Breast epithelium (tissue), 4 donors: ENCODE data around the gene EPS8L3. TPM values are rescaled to one million over a fixed set of nuclear protein-coding genes. Genes with fewer than 3 reads are reported as not detected.
A peak's percentile ranks its signal among the peaks of the same experiment; 100 is the strongest.

ENCODE experiments used
- DNase-seq, 2 donors: peaks; one replicate each; pipeline ENCODE4 v3.0.0-alpha.2; 2019; ENCODE audit warnings: low spot score in 2 of 2
- H3K27ac ChIP-seq, 2 donors: fragments of 200-600 bp; sonication (generic) in 1 of 2; one replicate each; pipeline ENCODE4 v1.5.1; 2016 to 2019; ENCODE audit warnings: mild to moderate bottlenecking in 1 of 2
- H3K27me3 ChIP-seq, 2 donors: fragments of 200-600 bp; sonication (generic) in 1 of 2; one replicate each; pipeline versions ENCODE4 v1.5.1 to v1.6.0; 2017 to 2019; ENCODE audit warnings: control low read depth in 1 of 2, mild to moderate bottlenecking in 1 of 2
- H3K36me3 ChIP-seq: fragments of 200-600 bp; one replicate; pipeline ENCODE4 v1.5.1; 2019
- H3K4me1 ChIP-seq, 2 donors: fragments of 200-600 bp; sonication (generic); one replicate each; pipeline ENCODE4 v1.5.1; 2016 to 2019; ENCODE audit warnings: control low read depth in 1 of 2
- H3K4me3 ChIP-seq, 3 donors: fragments of 200-600 bp; sonication (generic); 1 replicate in 2 of 3; 2 replicates in 1 of 3; pipeline ENCODE4 v1.5.1; 2016 to 2019; ENCODE audit warnings: mild to moderate bottlenecking in 3 of 3, moderate library complexity in 2 of 3
- H3K9me3 ChIP-seq, 2 donors: fragments of 200-600 bp; sonication (generic) in 1 of 2; one replicate each; pipeline ENCODE4 v1.5.1; 2016 to 2019; ENCODE audit warnings: control low read depth in 1 of 2
- POLR2A ChIP-seq: fragments of 450-650 bp; IDR thresholded peaks from one replicate; pipeline ENCODE4 v1.6.1; 2016; ENCODE audit warnings: antibody characterized with exemption, mild to moderate bottlenecking, moderate library complexity
- POLR2AphosphoS5 ChIP-seq, 3 donors: sonication (generic); formaldehyde crosslinking; IDR thresholded peaks; one replicate each; pipeline ENCODE4 v1.6.1; 2017; ENCODE audit warnings: antibody characterized with exemption in 3 of 3
- intact Hi-C: fragments of 100-400 bp; cut with DNase I; formaldehyde crosslinking; loops from one replicate; pipeline ENCODE4 v1.15.1; 2023; ENCODE audit warnings: low total_unique reads
- total RNA-seq, 3 donors: library from RNA; depleted of rRNA; stranded (reverse); fragments of >200 nt; gene quantifications; one replicate each; pipeline ENCODE4 v1.1.0, GENCODE V29; 2016
- TF ChIP-seq, protein P1 (sequence below), 3 donors: fragments of 450-650 bp; IDR thresholded peaks; one replicate each; pipeline ENCODE4 v1.5.1; 2016 to 2017; ENCODE audit warnings: antibody characterized with exemption in 3 of 3, mild to moderate bottlenecking in 3 of 3, moderate library complexity in 3 of 3

EPS8L3 gene
- total RNA-seq, 3 donors from 2014 or later: 3.6 TPM; not detected in 2

DNA sequence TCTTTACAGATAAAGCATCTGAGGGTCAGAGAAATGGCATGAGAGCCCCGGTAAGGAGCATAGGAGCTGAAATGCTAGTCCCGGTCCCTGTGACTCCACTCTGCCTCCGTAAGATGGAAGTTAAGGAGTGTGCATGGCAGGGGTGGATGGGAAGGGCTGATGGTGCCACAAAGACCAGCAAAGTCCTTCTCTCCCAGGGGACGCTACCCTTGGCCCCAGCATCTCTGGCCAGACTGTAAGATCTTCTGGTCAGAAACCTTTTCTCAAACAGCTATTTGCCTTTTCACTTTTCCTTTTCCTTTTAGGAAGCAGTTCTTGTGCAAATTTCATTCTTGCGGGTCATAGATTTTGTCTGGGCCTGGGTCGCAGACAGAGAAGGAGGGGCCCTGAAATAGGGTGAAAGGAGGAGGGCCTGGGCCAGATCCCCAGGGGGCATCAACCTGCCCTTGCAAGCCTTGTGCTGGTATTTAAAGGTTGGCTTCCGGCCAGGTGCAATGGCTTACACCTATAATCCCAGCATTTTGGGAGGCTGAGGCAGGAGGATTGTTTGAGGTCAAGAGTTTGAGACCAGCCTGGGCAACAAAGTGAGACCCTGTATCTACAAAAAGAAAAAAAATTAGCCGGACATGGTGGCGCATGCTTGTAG lies 14.4 kb upstream of the EPS8L3 start:
- TF ChIP-seq POLR2AphosphoS5 (IDR thresholded peaks at IDR 0.05) (no peak), POLR2A (no peak)
- TF ChIP-seq, protein P1, sequence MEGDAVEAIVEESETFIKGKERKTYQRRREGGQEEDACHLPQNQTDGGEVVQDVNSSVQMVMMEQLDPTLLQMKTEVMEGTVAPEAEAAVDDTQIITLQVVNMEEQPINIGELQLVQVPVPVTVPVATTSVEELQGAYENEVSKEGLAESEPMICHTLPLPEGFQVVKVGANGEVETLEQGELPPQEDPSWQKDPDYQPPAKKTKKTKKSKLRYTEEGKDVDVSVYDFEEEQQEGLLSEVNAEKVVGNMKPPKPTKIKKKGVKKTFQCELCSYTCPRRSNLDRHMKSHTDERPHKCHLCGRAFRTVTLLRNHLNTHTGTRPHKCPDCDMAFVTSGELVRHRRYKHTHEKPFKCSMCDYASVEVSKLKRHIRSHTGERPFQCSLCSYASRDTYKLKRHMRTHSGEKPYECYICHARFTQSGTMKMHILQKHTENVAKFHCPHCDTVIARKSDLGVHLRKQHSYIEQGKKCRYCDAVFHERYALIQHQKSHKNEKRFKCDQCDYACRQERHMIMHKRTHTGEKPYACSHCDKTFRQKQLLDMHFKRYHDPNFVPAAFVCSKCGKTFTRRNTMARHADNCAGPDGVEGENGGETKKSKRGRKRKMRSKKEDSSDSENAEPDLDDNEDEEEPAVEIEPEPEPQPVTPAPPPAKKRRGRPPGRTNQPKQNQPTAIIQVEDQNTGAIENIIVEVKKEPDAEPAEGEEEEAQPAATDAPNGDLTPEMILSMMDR (IDR thresholded peaks at IDR 0.05): no peak
- Histone ChIP-seq H3K4me1 (peaks cover 4 to 6% of the 10 kb centered on the region in 2 donors), H3K9me3 (no peaks in the 10 kb centered on the region), H3K27me3 (no peaks in the 10 kb centered on the region), H3K36me3 (no peaks in the 10 kb centered on the region), H3K27ac (no peak overlapping the region), H3K4me3 (no peak overlapping the region)
- peak in 1 of 2 donors; percentile 34 for DNase-seq
- intact Hi-C loops: loop anchor here (2.0 to 10.0 kb wide), 2 partner anchors 143 to 203 kb away; no protein-coding TSS in a partner anchor

DNA sequence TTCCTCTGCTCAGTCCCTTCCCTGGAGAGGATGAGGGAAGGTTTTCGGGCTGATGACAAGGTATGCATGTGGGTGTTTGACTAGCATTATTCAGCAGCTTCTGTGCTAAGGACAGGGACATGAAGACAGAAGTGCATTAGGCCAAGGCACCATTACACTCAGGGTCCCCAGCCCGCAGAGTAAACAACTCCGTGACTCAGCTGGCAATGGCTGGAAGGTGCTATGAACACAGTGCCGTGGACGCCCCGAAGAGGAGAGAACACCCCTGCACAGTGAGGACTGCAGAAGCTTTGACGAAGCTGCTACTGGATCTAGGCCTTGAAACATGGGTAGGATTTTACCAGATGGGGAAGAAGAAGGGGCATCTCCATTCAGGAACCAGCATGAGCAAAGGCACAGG lies 13.7 kb upstream of the EPS8L3 start:
- no peak for TF ChIP-seq POLR2AphosphoS5 (IDR thresholded peaks at IDR 0.05)
- TF ChIP-seq, protein P1 (IDR thresholded peaks at IDR 0.05): no peak
- TF ChIP-seq POLR2A: no peak

DNA sequence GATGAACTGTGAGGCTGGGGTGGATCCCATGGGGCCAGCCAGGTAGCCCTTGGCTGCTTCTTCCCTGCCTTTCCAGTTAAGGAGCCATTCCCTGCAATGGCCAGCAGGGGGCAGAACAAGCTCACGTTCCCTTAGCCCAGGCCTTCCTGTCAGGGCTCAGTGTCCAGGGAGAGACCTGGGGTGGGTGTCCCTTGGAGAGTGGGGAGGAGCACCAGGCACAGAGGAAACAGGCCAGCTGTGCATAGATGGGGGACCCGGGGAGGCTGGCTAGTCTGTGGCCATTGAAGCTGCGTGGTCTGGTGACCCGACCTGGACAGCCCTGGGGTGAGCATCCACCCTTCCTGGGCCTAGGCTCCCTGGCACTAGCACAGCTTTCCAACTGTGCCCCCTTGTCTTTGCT lies 13.2 kb upstream of the EPS8L3 start:
- Histone ChIP-seq H3K4me1 (no peaks in the 10 kb centered on the region), H3K27me3 (no peaks in the 10 kb centered on the region), H3K27ac (peak overlapping the region in 1 of 2 donors; percentile 32), H3K36me3 (no peaks in the 10 kb centered on the region), H3K9me3 (no peaks in the 10 kb centered on the region), H3K4me3 (no peak overlapping the region)
- intact Hi-C loops: loop anchor here (2.0 to 10.0 kb wide), 2 partner anchors 142 to 204 kb away; no protein-coding TSS in a partner anchor
- TF ChIP-seq POLR2A (no peak), POLR2AphosphoS5 (IDR thresholded peaks at IDR 0.05) (peak; percentile 77 to 81 (median 77))
- TF ChIP-seq, protein P1 (IDR thresholded peaks at IDR 0.05): peak; percentile 99
- DNase-seq: peak; percentile 71 to 90

More for the DNA sequence above, 13.7 kb upstream of the EPS8L3 start:
- intact Hi-C loops: loop anchor here (2.0 to 10.0 kb wide), 2 partner anchors 143 to 203 kb away; no protein-coding TSS in a partner anchor
- no peaks in the 10 kb centered on the region for H3K36me3 ChIP-seq
- H3K27ac ChIP-seq: peak overlapping the region in 1 of 2 donors; percentile 32
- no peak overlapping the region for H3K4me3 ChIP-seq
- DNase-seq: peak in 1 of 2 donors; percentile 27
- no peaks in the 10 kb centered on the region for H3K9me3 ChIP-seq
- H3K27me3 ChIP-seq: no peaks in the 10 kb centered on the region
- peaks cover 0 to under 1% of the 10 kb centered on the region in 2 donors for H3K4me1 ChIP-seq

DNA sequence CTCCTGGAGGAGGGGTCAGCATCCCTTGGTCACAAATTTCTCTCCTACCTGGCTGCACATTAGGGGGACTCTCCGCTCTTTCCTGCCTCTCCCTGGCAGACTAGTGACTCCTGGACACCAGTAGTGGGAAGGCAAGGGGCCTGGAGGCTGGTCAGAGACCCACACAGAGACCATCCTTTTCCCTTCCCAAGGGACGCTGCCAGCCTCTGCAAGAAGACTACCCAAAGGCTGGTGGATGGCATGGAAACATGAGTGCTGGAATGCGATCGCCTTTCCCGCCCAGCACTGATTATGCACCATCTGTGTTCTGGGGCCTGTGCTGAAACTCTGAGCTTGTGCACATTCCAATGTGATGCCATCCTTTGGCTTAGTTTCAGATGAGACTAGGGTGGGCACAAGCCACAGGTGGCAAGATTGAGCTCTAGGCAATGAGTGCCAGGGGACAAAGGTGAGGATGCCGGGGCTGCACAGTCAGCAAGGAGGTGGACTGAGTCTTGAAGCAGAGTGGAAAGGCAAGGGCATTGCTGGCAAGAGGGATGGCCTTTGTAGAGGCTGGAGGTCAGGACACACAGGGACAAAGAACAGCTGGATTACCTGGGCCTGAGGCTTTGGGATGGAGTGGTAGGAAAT lies 12.6 kb upstream of the EPS8L3 start:
- TF ChIP-seq POLR2AphosphoS5 (IDR thresholded peaks at IDR 0.05): no peak
- TF ChIP-seq POLR2A: no peak
- TF ChIP-seq, protein P1 (IDR thresholded peaks at IDR 0.05): no peak
- no peak overlapping the region for H3K4me3 ChIP-seq
- no peaks in the 10 kb centered on the region for H3K27me3 ChIP-seq
- no peaks in the 10 kb centered on the region for H3K4me1 ChIP-seq
- peak in 1 of 2 donors; percentile 42 for DNase-seq
- intact Hi-C loops: loop anchor here (2.0 to 10.0 kb wide), 2 partner anchors 142 to 204 kb away; no protein-coding TSS in a partner anchor
- no peaks in the 10 kb centered on the region for H3K36me3 ChIP-seq
- peak overlapping the region in 1 of 2 donors; percentile 32 for H3K27ac ChIP-seq
- H3K9me3 ChIP-seq: no peaks in the 10 kb centered on the region

DNA sequence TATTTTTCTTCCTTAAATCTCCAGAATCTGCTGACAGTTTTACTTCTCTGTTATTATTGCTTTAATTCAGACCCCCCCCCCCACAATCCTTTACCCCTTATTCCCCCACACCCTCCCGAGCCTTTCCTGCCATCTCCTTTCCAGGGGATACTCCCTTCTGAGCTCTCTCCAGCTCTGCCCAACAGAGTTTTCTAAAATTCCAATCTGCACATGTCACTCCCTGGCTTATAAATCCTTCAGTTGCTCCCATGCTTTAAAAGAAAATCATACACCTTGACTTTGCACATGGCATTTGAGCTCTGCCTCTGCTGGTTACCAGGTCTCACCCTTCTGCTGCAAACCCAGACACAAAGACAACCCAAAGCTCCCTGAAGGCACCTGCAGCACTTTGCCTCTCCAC lies 11.7 kb upstream of the EPS8L3 start:
- no peak overlapping the region for H3K4me3 ChIP-seq
- H3K4me1 ChIP-seq: no peaks in the 10 kb centered on the region
- H3K27me3 ChIP-seq: no peaks in the 10 kb centered on the region
- DNase-seq: no peak
- H3K9me3 ChIP-seq: no peaks in the 10 kb centered on the region
- H3K36me3 ChIP-seq: no peaks in the 10 kb centered on the region
- no peak overlapping the region for H3K27ac ChIP-seq
- intact Hi-C loops: loop anchor here (10.0 kb wide), 1 partner anchor 141 kb away; no protein-coding TSS in a partner anchor
- no peak for TF ChIP-seq POLR2AphosphoS5 (IDR thresholded peaks at IDR 0.05)
